ENCODE results near the gene OR7G2.
"Not testable (repeated sequence)": the region's sequence is repeated elsewhere in the genome, so short reads cannot be mapped to it uniquely, and the experiment has no call there.

OR7G2 gene

GRCh38 chr19:9058905-9059667 lies 48.2 kb downstream of the OR7G2 start:
- Histone ChIP-seq H3K9ac (ENCODE audit: low read depth, low read length, poor library complexity) (no peak overlapping the region), H3K23ac (ENCODE audit: low read depth, low read length, poor library complexity) (no peak overlapping the region), H2BK120ac (ENCODE audit: low read depth, low read length) (no peak overlapping the region), H3K27me3 (ENCODE audit: control insufficient read depth in 3 of 3, insufficient read depth in 3 of 3, low read depth in 1 of 3, low read length in 3 of 3) (peaks cover 0 to 14% (median 0%) of the 10 kb centered on the region in 3 experiments), H2BK12ac (ENCODE audit: low read length) (no peak overlapping the region), H3K79me1 (ENCODE audit: low read depth, low read length) (no peaks in the 10 kb centered on the region), H3K36me3 (replicated peaks in 1 of 2; ENCODE audit: control insufficient read depth in 2 of 2, insufficient read depth in 2 of 2, low read length in 2 of 2) (no peaks in the 10 kb centered on the region), H3K4me3 (ENCODE audit: low read length in 2 of 2) (no peak overlapping the region), H3K14ac (ENCODE audit: low read length) (no peak overlapping the region), H3K4me2 (ENCODE audit: insufficient read depth, low read length, poor library complexity, severe bottlenecking) (no peak overlapping the region), H3K4ac (ENCODE audit: low read length) (no peak overlapping the region), H2BK5ac (ENCODE audit: low read length) (no peak overlapping the region), H3K18ac (ENCODE audit: low read length) (peak overlapping the region; percentile 17), H3K4me1 (ENCODE audit: control insufficient read depth in 2 of 2, insufficient read depth in 1 of 2, low read depth in 1 of 2, low read length in 2 of 2) (no peaks in the 10 kb centered on the region), H2BK15ac (ENCODE audit: low read length) (no peak overlapping the region), H4K8ac (ENCODE audit: low read depth, low read length) (no peak overlapping the region), H2AK5ac (ENCODE audit: low read depth, low read length) (no peak overlapping the region), H3K9me3 (replicated peaks in 1 of 2; ENCODE audit: control insufficient read depth in 2 of 2, insufficient read depth in 1 of 2, low read depth in 1 of 2, low read length in 2 of 2) (no peaks in the 10 kb centered on the region), H4K91ac (ENCODE audit: low read depth, low read length, poor library complexity) (no peak overlapping the region), H2AFZ (ENCODE audit: low read length) (no peak overlapping the region), H3K27ac (replicated peaks; ENCODE audit: low read length) (no peak overlapping the region)
- no peak for DNase-seq (ENCODE audit: low spot score)
- WGBS, 2 donors (ENCODE audit: extremely low coverage in 2 of 2, insufficient read length in 2 of 2, insufficient replicate concordance in 1 of 2): no CpG with 5 or more reads among the region's 12 CpGs

GRCh38 chr19:9057505-9058258 lies 49.6 kb downstream of the OR7G2 start:
- no peak for DNase-seq (ENCODE audit: low spot score)
- Histone ChIP-seq H3K14ac (ENCODE audit: low read length) (no peak overlapping the region), H2AK5ac (ENCODE audit: low read depth, low read length) (no peak overlapping the region), H2BK5ac (ENCODE audit: low read length) (no peak overlapping the region), H3K18ac (ENCODE audit: low read length) (no peak overlapping the region), H3K4me3 (ENCODE audit: low read length in 2 of 2) (no peak overlapping the region), H2BK15ac (ENCODE audit: low read length) (no peak overlapping the region), H2AFZ (ENCODE audit: low read length) (no peak overlapping the region), H3K4ac (ENCODE audit: low read length) (no peak overlapping the region), H3K36me3 (replicated peaks in 1 of 2; ENCODE audit: control insufficient read depth in 2 of 2, insufficient read depth in 2 of 2, low read length in 2 of 2) (no peaks in the 10 kb centered on the region), H2BK12ac (ENCODE audit: low read length) (no peak overlapping the region), H3K79me1 (ENCODE audit: low read depth, low read length) (no peaks in the 10 kb centered on the region), H3K9me3 (replicated peaks in 1 of 2; ENCODE audit: control insufficient read depth in 2 of 2, insufficient read depth in 1 of 2, low read depth in 1 of 2, low read length in 2 of 2) (no peaks in the 10 kb centered on the region), H3K9ac (ENCODE audit: low read depth, low read length, poor library complexity) (no peak overlapping the region), H3K27me3 (ENCODE audit: control insufficient read depth in 3 of 3, insufficient read depth in 3 of 3, low read depth in 1 of 3, low read length in 3 of 3) (peaks cover 0 to 19% (median 0%) of the 10 kb centered on the region in 3 experiments), H4K8ac (ENCODE audit: low read depth, low read length) (no peak overlapping the region), H2BK120ac (ENCODE audit: low read depth, low read length) (no peak overlapping the region), H4K91ac (ENCODE audit: low read depth, low read length, poor library complexity) (no peak overlapping the region), H3K4me2 (ENCODE audit: insufficient read depth, low read length, poor library complexity, severe bottlenecking) (no peak overlapping the region), H3K23ac (ENCODE audit: low read depth, low read length, poor library complexity) (no peak overlapping the region), H3K27ac (replicated peaks; ENCODE audit: low read length) (no peak overlapping the region), H3K4me1 (ENCODE audit: control insufficient read depth in 2 of 2, insufficient read depth in 1 of 2, low read depth in 1 of 2, low read length in 2 of 2) (no peaks in the 10 kb centered on the region)
- WGBS, 2 donors (ENCODE audit: extremely low coverage in 2 of 2, insufficient read length in 2 of 2, insufficient replicate concordance in 1 of 2): no CpG with 5 or more reads among the region's 4 CpGs

GRCh38 chr19:9056131-9056530 lies 51.1 kb downstream of the OR7G2 start:
- H3K4me2 ChIP-seq (ENCODE audit: insufficient read depth, low read length, poor library complexity, severe bottlenecking); H4K8ac ChIP-seq (ENCODE audit: low read depth, low read length); H3K79me1 ChIP-seq (ENCODE audit: low read depth, low read length); H2BK12ac ChIP-seq (ENCODE audit: low read length); H3K4ac ChIP-seq (ENCODE audit: low read length); H3K9ac ChIP-seq (ENCODE audit: low read depth, low read length, poor library complexity); H2AFZ ChIP-seq (ENCODE audit: low read length); H3K36me3 ChIP-seq (replicated peaks in 1 of 2; ENCODE audit: control insufficient read depth in 2 of 2, insufficient read depth in 2 of 2, low read length in 2 of 2); H3K23ac ChIP-seq (ENCODE audit: low read depth, low read length, poor library complexity); H2BK5ac ChIP-seq (ENCODE audit: low read length); H3K9me3 ChIP-seq (replicated peaks in 1 of 2; ENCODE audit: control insufficient read depth in 2 of 2, insufficient read depth in 1 of 2, low read depth in 1 of 2, low read length in 2 of 2); H2AK5ac ChIP-seq (ENCODE audit: low read depth, low read length); H2BK120ac ChIP-seq (ENCODE audit: low read depth, low read length); H2BK15ac ChIP-seq (ENCODE audit: low read length); H3K4me1 ChIP-seq (ENCODE audit: control insufficient read depth in 2 of 2, insufficient read depth in 1 of 2, low read depth in 1 of 2, low read length in 2 of 2); H3K18ac ChIP-seq (ENCODE audit: low read length); H4K91ac ChIP-seq (ENCODE audit: low read depth, low read length, poor library complexity); H3K14ac ChIP-seq (ENCODE audit: low read length); DNase-seq (ENCODE audit: low spot score); H3K27ac ChIP-seq (replicated peaks; ENCODE audit: low read length); H3K4me3 ChIP-seq (ENCODE audit: low read length in 2 of 2): not testable (repeated sequence)
- WGBS, 2 donors (ENCODE audit: extremely low coverage in 2 of 2, insufficient read length in 2 of 2, insufficient replicate concordance in 1 of 2): no CpG with 5 or more reads among the region's 9 CpGs
- peaks cover 0 to 19% (median 0%) of the 10 kb centered on the region in 3 experiments for H3K27me3 ChIP-seq (ENCODE audit: control insufficient read depth in 3 of 3, insufficient read depth in 3 of 3, low read depth in 1 of 3, low read length in 3 of 3)

GRCh38 chr19:9054765-9055164 lies 52.5 kb downstream of the OR7G2 start:
- H3K27ac ChIP-seq (replicated peaks; ENCODE audit: low read length): no peak overlapping the region
- H3K79me1 ChIP-seq (ENCODE audit: low read depth, low read length): no peaks in the 10 kb centered on the region
- H2BK120ac ChIP-seq (ENCODE audit: low read depth, low read length): no peak overlapping the region
- H2BK12ac ChIP-seq (ENCODE audit: low read length): no peak overlapping the region
- no peak overlapping the region for H3K4ac ChIP-seq (ENCODE audit: low read length)
- DNase-seq (ENCODE audit: low spot score): peak; percentile 11
- no peaks in the 10 kb centered on the region for H3K36me3 ChIP-seq (replicated peaks in 1 of 2; ENCODE audit: control insufficient read depth in 2 of 2, insufficient read depth in 2 of 2, low read length in 2 of 2)
- H2AFZ ChIP-seq (ENCODE audit: low read length): no peak overlapping the region
- H3K27me3 ChIP-seq (ENCODE audit: control insufficient read depth in 3 of 3, insufficient read depth in 3 of 3, low read depth in 1 of 3, low read length in 3 of 3): peaks cover 0 to 19% (median 0%) of the 10 kb centered on the region in 3 experiments
- H3K23ac ChIP-seq (ENCODE audit: low read depth, low read length, poor library complexity): no peak overlapping the region
- H3K18ac ChIP-seq (ENCODE audit: low read length): no peak overlapping the region
- no CpG with 5 or more reads among the region's 8 CpGs for WGBS, 2 donors (ENCODE audit: extremely low coverage in 2 of 2, insufficient read length in 2 of 2, insufficient replicate concordance in 1 of 2)
- H4K8ac ChIP-seq (ENCODE audit: low read depth, low read length): no peak overlapping the region
- H3K4me3 ChIP-seq (ENCODE audit: low read length in 2 of 2): no peak overlapping the region
- no peak overlapping the region for H3K4me2 ChIP-seq (ENCODE audit: insufficient read depth, low read length, poor library complexity, severe bottlenecking)
- no peak overlapping the region for H4K91ac ChIP-seq (ENCODE audit: low read depth, low read length, poor library complexity)
- H3K9me3 ChIP-seq (replicated peaks in 1 of 2; ENCODE audit: control insufficient read depth in 2 of 2, insufficient read depth in 1 of 2, low read depth in 1 of 2, low read length in 2 of 2): no peaks in the 10 kb centered on the region
- H2BK15ac ChIP-seq (ENCODE audit: low read length): no peak overlapping the region
- H3K4me1 ChIP-seq (ENCODE audit: control insufficient read depth in 2 of 2, insufficient read depth in 1 of 2, low read depth in 1 of 2, low read length in 2 of 2): no peaks in the 10 kb centered on the region
- no peak overlapping the region for H2AK5ac ChIP-seq (ENCODE audit: low read depth, low read length)
- no peak overlapping the region for H2BK5ac ChIP-seq (ENCODE audit: low read length)
- no peak overlapping the region for H3K14ac ChIP-seq (ENCODE audit: low read length)
- H3K9ac ChIP-seq (ENCODE audit: low read depth, low read length, poor library complexity): no peak overlapping the region
